IgD-negative memory B cell (primary cell): ENCODE data around the gene TIAM2. TPM values are rescaled to one million over a fixed set of nuclear protein-coding genes. Genes with fewer than 3 reads are reported as not detected.
"Not testable (repeated sequence)": the region's sequence is repeated elsewhere in the genome, so short reads cannot be mapped to it uniquely, and the experiment has no call there.

Experiments used
- H3K27ac Mint-ChIP-seq, 3 donors: one replicate each; pipeline ENCODE4 v1.8.0; 2020 to 2022; ENCODE audit warnings: mild to moderate bottlenecking in 3 of 3, mixed read lengths in 3 of 3, moderate library complexity in 1 of 3
- H3K27me3 Mint-ChIP-seq: one replicate; pipeline ENCODE4 v1.8.0; 2021; ENCODE audit warnings: mixed read lengths
- H3K36me3 Mint-ChIP-seq: one replicate; pipeline ENCODE4 v1.8.0; 2020; ENCODE audit warnings: mild to moderate bottlenecking, mixed read lengths
- H3K4me1 Mint-ChIP-seq, 3 donors: one replicate each; pipeline ENCODE4 v1.8.0; 2020 to 2022; ENCODE audit warnings: mixed read lengths in 3 of 3, mild to moderate bottlenecking in 1 of 3
- H3K4me3 Mint-ChIP-seq, 4 donors: one replicate each; pipeline ENCODE4 v1.8.0; 2020 to 2022; ENCODE audit warnings: mild to moderate bottlenecking in 4 of 4, mixed read lengths in 4 of 4, moderate library complexity in 3 of 4
- H3K9me3 Mint-ChIP-seq, 3 donors: one replicate each; pipeline ENCODE4 v1.8.0; 2020 to 2021; ENCODE audit warnings: mixed read lengths in 3 of 3, mild to moderate bottlenecking in 1 of 3
- polyA plus RNA-seq: library from polyadenylated mRNA; unstranded; fragments of 300-500 nt; fragmentation: Illumina TruSeq; gene quantifications from one replicate; pipeline ENCODE4 v1.2.3, GENCODE V29; 2021

The TIAM2 gene
- polyA plus RNA-seq, 1 donor from 2014 or later = 5.8 TPM

DNA sequence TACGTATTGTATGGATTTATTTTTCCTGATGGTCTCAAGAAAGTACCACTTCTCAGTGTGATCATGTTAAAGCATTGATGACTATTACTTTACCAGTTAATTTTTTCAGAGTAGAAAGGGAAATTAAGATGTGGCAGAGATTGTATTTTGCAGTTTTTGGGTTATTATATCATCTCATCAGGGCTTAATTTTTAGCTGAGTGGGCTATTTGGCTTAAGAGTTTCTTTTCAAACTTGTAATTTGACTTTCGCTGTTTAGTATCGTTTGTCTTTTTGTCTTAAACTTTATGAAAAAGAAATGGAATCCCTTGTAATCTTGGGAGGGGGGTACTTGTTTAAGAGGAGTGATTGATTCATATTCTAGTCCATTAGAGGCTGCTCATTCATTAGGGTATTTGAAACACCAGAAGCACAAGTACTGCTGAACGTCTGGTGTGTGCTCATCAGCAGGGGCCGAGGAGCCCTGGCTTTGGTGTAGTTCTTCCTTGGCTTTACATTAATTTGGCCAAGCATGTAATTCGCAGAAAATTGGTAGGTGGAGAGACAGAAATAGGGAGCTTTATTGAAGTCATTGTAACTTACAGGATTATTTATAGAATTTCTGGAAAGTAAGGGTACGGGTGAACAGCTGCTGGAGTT is 112.4 kb downstream of the TIAM2 start:
- peaks cover 0 to 5% (median 1%) of the 10 kb centered on the region in 3 donors for H3K4me1 Mint-ChIP-seq
- H3K4me3 Mint-ChIP-seq = no peak overlapping the region
- no peaks in the 10 kb centered on the region for H3K9me3 Mint-ChIP-seq
- no peak overlapping the region for H3K27ac Mint-ChIP-seq
- peaks cover 1% of the 10 kb centered on the region for H3K36me3 Mint-ChIP-seq
- H3K27me3 Mint-ChIP-seq = peaks cover 5% of the 10 kb centered on the region

DNA sequence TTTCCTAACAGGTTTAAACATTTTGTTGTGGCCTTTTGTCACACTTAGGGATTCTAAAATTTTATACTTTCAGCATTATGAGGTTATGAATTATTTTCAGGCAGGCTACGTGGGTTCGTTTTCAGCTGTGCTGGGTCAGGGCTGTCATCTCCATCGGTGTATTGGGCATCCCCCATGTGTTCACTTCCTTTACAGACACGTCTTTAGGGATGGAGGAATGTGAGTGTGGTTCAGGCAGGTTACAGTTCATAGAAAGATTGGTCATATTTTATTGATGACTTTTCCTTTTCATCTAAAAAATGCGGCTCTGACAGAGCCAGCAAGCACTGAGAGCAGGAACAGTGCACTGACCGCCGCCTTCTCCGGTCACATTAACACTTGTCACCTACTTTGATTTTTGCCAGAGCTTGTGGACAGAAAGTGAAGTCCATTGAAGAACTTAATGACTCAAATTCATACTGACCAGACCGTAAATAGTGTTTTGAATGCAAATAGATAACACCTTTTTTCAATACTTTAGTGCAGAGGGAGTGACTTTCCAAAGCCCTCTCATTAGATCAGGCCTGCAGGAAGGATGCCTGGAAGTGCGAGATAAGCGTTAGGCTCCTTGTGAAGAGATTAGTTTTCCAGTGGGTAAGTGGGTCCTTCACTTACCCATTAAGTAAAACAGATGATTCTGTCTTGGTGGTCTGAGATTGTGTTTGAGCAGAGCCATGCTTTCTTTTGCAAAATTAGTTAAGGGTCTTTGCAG is 113.1 kb downstream of the TIAM2 start:
- H3K4me3 Mint-ChIP-seq = no peak overlapping the region
- H3K27me3 Mint-ChIP-seq = peaks cover 6% of the 10 kb centered on the region
- no peaks in the 10 kb centered on the region for H3K9me3 Mint-ChIP-seq
- H3K27ac Mint-ChIP-seq = no peak overlapping the region
- H3K36me3 Mint-ChIP-seq = peaks cover 3% of the 10 kb centered on the region
- peaks cover 0 to 5% (median 1%) of the 10 kb centered on the region in 3 donors for H3K4me1 Mint-ChIP-seq

DNA sequence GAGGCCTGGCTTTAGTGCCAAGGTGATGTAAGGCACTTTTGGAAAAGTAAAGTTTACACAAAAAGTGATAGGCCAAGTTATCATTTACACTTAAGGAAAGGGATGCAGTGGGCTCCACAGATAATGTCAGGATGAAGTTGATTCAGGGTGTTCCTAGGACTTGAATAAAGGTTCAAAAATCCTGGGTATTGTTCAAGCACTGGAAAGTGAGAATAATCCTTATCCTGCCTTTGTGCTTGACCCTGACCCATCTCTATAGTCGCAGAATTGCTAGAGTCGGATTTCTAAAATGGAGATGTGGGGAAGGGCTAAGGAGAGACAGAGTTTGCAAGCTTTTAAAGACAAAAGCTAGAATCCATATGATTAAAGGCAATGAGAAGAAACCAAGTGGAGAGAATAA is 115.6 kb downstream of the TIAM2 start:
- Mint-ChIP-seq H3K27me3 (peaks cover 3% of the 10 kb centered on the region), H3K36me3 (peaks cover 2% of the 10 kb centered on the region), H3K4me3 (no peak overlapping the region), H3K4me1 (no peaks in the 10 kb centered on the region), H3K9me3 (no peaks in the 10 kb centered on the region), H3K27ac (no peak overlapping the region)

DNA sequence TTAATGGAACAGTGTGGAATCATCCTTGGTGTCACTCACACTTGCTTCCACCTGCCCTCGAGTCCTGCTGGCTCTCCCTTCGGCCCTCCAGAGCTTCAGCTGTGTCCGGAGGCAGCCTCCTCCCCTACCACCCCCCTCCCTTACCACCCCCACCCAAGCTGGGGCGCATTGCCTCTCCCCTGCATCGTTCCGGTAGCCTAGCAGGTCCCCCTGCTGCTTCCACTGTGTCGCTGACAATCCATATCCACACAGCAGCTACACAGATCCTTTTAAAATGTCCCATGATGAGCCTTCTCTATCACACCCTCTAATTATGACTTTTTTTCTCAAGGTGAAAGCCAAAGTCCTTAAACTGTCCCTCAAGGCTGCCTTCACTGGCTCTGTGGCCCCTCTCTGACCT is 117.6 kb downstream of the TIAM2 start:
- H3K9me3 Mint-ChIP-seq = no peaks in the 10 kb centered on the region
- H3K36me3 Mint-ChIP-seq = peaks cover 3% of the 10 kb centered on the region
- peaks cover 3% of the 10 kb centered on the region for H3K27me3 Mint-ChIP-seq
- H3K27ac Mint-ChIP-seq = peak overlapping the region in 1 of 3 donors; percentile 66
- H3K4me3 Mint-ChIP-seq = peak overlapping the region in 1 of 4 donors; percentile 56
- no peaks in the 10 kb centered on the region for H3K4me1 Mint-ChIP-seq

DNA sequence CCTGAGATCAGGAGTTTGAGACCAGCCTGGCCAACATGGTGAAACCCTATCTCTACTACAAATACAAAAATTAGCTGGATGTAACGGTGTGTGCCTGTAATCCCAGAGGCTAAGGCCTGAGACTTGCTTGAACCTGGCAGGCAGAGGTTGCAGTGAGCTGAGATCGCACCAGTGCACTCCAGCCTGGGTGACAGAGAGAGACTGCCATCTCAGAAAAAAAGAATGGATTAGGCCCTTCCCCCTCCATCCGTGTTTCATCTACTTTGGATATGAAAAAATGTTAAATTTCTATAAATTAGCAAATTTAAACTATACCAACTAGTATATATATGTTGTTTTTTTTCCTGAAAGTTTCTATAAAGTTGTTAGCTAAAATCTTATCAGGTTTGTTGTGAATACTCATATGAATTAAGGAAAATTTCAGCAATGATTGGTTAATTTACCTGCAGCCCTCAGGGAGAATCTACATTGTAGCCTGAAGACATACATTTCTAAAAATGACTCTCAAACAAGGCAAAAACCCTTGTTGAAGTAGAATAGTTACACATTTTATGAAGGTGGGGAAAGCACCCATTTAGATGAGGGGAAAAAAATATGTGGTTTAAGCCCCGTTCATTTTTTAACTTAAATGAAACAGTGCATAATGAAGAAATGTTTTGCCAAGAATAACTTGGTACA is 120.9 kb downstream of the TIAM2 start:
- H3K4me3 Mint-ChIP-seq = no peak overlapping the region
- H3K4me1 Mint-ChIP-seq = no peaks in the 10 kb centered on the region
- peaks cover 3% of the 10 kb centered on the region for H3K27me3 Mint-ChIP-seq
- no peaks in the 10 kb centered on the region for H3K9me3 Mint-ChIP-seq
- peaks cover 3% of the 10 kb centered on the region for H3K36me3 Mint-ChIP-seq
- no peak overlapping the region for H3K27ac Mint-ChIP-seq

DNA sequence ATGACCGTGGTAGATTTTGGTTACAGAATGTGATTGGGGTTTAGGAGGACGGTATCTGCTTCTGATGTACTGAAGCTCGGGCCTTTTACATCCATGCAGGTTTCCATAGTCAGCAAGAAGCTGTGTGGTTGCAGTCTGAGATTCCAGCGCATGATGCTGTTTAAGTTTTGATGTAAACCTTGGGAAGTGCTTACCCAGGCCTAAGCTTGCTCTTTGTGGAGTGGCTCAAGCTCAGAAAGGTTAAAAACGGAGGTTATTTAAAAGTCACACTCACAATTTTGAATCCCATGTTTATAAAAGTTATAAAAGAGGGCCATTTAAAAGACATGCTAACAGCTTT is 121.4 kb downstream of the TIAM2 start:
- H3K36me3 Mint-ChIP-seq = peaks cover 3% of the 10 kb centered on the region
- peaks cover 3% of the 10 kb centered on the region for H3K27me3 Mint-ChIP-seq
- H3K9me3 Mint-ChIP-seq = no peaks in the 10 kb centered on the region
- no peak overlapping the region for H3K27ac Mint-ChIP-seq
- no peaks in the 10 kb centered on the region for H3K4me1 Mint-ChIP-seq
- H3K4me3 Mint-ChIP-seq = no peak overlapping the region

DNA sequence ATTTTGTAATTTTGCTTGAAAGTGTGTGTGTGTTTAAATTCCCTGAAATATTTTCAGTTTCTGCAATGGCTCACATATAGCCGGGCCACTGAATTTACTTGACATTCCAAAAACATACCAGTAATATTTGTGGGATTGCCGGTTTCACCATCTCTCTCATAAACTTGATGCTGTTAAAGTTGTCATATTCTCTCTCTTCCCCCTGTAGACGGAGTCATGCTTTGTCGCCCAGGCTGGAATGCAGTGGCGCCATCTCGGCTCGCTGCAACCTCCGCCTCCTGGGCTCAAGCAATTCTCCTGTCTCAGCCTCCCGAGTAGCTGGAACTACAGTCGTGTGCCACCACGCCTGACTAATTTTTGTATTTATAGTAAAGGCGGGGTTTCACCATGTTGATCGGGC is 122.1 kb downstream of the TIAM2 start:
- Mint-ChIP-seq H3K27ac (no peak overlapping the region), H3K27me3 (peaks cover 3% of the 10 kb centered on the region), H3K36me3 (peaks cover 3% of the 10 kb centered on the region), H3K4me3 (no peak overlapping the region), H3K4me1 (peaks cover 0 to 1% (median 0%) of the 10 kb centered on the region in 3 donors), H3K9me3 (no peaks in the 10 kb centered on the region)

DNA sequence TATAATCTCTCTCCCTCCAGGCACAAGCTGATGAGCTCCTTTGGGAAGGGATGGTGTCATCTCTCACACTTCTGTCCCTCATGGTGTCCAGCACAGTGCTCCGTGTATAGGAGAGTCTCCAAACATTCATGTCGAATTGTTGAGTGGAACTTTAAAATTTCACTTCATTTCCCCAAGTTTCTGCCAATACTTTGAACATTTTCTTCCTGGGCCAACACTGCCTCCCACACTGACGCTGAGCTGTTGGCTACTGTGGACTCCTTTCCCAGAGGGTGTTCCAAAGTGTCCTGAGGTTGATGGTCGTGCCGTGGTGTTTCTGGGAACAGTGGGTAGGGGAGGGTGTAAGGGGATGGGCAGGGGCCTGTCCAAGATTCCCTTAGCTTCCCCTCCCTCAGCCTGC is 122.7 kb downstream of the TIAM2 start:
- Mint-ChIP-seq H3K27ac (no peak overlapping the region), H3K36me3 (peaks cover 3% of the 10 kb centered on the region), H3K9me3 (no peaks in the 10 kb centered on the region), H3K4me1 (peaks cover 0 to 1% (median 0%) of the 10 kb centered on the region in 3 donors), H3K4me3 (no peak overlapping the region), H3K27me3 (peaks cover 3% of the 10 kb centered on the region)

DNA sequence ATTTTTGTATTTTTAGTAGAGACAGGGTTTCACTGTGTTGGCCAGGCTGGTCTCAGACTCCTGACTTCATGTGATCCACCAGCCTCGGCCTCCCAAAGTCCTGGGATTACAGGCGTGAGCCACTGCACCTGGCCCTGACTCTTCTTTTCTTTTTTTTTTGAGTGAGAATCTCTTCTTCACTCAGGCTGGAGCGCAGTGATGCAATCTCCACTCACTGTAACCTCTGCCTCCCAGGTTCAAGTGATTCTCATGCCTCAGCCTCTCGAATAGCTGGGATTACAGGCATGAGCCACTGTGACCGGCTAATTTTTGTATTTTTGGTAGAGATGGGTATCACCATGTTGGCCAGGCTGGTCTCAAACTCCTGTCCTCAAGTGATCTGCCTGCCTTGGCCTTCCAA is 124.1 kb downstream of the TIAM2 start:
- H3K27me3 Mint-ChIP-seq, H3K9me3 Mint-ChIP-seq, H3K4me1 Mint-ChIP-seq, H3K27ac Mint-ChIP-seq, H3K4me3 Mint-ChIP-seq, H3K36me3 Mint-ChIP-seq: not testable (repeated sequence)

DNA sequence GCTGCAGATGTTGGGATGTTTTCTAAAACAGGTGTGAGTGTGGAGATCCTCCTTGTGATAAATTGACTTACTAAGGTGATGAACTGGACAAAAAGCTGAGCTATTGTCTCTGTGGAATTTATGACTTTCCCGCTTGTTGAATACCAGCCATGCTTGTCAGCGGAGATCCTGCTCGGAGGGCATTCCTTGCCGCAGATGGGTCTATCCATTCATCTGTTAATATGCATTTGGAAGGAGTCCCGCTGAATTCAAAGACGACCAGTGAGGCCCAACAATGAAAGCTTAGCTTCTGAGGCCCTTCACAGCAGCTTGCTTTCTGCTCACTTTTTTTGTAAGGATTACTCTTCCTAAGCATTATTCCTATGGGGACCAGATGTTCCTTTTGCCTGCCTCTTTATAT is 124.9 kb downstream of the TIAM2 start:
- Mint-ChIP-seq H3K36me3 (peaks cover 1% of the 10 kb centered on the region), H3K27ac (no peak overlapping the region), H3K4me1 (peaks cover 0 to 1% (median 0%) of the 10 kb centered on the region in 3 donors), H3K9me3 (no peaks in the 10 kb centered on the region), H3K4me3 (no peak overlapping the region), H3K27me3 (peaks cover 1% of the 10 kb centered on the region)

DNA sequence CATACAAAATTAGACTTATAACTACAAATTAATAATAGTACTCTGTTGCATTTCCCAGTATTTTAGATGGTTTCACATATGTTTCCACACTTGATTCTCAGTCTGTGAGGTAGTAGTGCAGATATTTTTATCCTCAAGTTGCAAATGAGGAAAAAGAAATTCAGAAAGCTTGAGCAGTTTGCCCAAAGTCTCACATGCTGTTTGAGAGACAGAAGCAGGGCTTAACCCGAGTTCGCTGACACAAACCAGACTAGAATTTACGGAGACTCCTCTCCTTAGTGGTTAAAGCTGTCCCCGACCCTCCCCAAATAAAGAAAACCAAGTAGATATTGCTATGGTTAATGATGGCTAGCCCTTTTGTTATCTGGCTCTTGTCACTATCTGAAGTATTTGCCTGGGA is 126.2 kb downstream of the TIAM2 start:
- Mint-ChIP-seq H3K27me3 (peaks cover 3% of the 10 kb centered on the region), H3K36me3 (peaks cover 1% of the 10 kb centered on the region), H3K4me3 (no peak overlapping the region), H3K9me3 (no peaks in the 10 kb centered on the region), H3K27ac (no peak overlapping the region), H3K4me1 (peaks cover 0 to 1% (median 0%) of the 10 kb centered on the region in 3 donors)

DNA sequence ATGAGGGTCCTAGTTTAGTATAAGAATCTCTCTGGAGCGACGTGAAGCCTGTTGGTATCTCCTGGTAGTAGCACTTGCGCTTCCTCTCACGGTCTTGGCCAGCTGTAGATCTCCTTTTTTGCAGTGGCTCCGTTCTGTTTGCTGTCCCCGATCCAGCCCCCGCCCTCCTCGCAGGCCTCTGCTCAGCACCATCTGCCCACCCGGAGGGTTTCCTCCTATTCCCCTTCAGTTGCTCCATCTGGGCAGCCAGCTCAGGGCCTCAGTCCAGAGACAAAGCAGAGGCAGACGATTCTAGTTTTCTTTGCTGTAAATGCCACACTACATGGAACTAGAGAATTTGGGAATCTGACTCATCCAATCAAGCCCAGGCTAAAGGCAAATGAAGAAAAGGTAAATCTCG is 126.6 kb downstream of the TIAM2 start:
- Mint-ChIP-seq H3K9me3 (no peaks in the 10 kb centered on the region), H3K27me3 (peaks cover 3% of the 10 kb centered on the region), H3K36me3 (peaks cover 1% of the 10 kb centered on the region), H3K4me1 (peaks cover 0 to 1% (median 0%) of the 10 kb centered on the region in 3 donors), H3K27ac (no peak overlapping the region), H3K4me3 (no peak overlapping the region)

DNA sequence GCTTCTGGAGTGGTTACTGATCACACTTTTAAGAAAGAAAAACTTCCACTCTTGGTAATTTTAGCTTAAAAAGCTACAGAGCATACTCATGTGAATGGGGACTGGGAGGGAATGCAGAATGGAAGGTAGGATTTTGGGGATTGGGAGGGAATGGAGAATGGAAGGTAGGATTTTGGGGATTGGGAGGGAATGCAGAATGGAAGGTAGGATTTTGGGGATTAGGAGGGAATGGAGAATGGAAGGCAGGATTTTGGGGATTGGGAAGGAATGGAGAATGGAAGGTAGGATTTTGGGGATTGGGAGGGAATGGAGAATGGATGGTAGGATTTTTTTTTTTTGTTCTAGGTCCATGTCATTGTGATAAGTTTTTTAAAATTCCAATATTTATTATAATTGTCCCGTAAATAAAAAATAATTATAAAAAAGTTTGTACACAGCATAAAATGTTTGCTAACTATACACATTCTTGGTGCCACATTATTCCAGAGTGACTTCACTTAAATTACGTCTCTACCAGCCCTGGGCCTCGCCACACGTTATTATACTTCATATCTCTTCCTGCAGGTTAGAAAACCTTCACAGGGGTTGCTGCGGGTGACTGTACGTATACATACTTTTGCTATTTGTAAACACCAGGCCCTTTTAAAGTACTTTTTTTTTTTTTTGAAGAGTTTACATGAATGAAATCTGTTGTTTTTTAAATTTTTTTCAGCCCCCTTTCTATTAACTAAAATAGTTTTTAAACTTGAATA is 127.3 kb downstream of the TIAM2 start:
- Mint-ChIP-seq H3K27ac (peak overlapping the region in 1 of 3 donors; percentile 40), H3K36me3 (no peaks in the 10 kb centered on the region), H3K4me1 (peaks cover 0 to 1% (median 0%) of the 10 kb centered on the region in 3 donors), H3K4me3 (no peak overlapping the region), H3K27me3 (peaks cover 3% of the 10 kb centered on the region), H3K9me3 (no peaks in the 10 kb centered on the region)

DNA sequence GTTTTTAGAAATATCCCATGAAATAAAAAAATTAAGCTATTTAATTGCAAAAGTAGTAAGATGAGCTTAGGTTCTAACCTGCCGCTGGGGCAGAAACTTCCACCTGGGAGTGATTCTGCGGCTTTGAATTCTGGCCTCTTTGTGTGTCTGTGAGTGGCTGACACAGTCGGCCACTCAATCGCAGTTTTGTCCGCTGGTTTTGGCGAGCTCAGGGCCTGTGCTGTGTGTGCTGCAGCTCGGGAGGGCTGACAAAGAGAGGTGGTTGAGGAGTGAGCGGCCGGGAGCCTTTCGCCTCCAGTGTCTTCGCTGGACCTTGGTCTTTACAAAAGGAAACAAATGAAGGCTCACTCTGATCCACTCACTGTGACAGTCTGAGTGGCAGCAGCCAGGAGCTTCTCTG is 128.4 kb downstream of the TIAM2 start:
- Mint-ChIP-seq H3K4me3 (no peak overlapping the region), H3K4me1 (peaks cover 0 to 1% (median 0%) of the 10 kb centered on the region in 3 donors), H3K27me3 (peaks cover 3% of the 10 kb centered on the region), H3K9me3 (no peaks in the 10 kb centered on the region), H3K27ac (no peak overlapping the region), H3K36me3 (no peaks in the 10 kb centered on the region)

DNA sequence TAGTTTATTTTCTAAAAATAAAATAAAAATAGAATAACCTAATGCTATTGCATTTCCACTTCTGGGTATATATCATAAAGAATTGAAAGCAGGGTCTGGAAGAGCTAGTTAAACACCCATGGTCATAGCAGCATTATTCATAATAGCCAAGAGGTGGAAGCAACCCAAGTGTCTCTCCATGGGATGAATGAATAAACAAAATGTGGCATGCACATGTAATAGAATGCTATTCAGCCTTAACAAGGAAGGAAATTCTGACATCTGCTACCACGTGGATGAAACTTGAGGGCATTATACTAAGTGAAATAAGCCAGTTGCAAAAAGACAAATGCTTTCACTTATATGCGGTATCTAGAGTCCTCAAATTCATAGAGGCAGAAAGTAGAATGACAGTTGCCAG is 130.8 kb downstream of the TIAM2 start:
- H3K36me3 Mint-ChIP-seq = peaks cover 2% of the 10 kb centered on the region
- H3K4me3 Mint-ChIP-seq = no peak overlapping the region
- H3K27me3 Mint-ChIP-seq = peaks cover 3% of the 10 kb centered on the region
- no peaks in the 10 kb centered on the region for H3K9me3 Mint-ChIP-seq
- no peak overlapping the region for H3K27ac Mint-ChIP-seq
- peaks cover 0 to 1% (median 0%) of the 10 kb centered on the region in 3 donors for H3K4me1 Mint-ChIP-seq
